ENCODE data around the gene DYNC2H1.

GRCh38 chr11:103266167-103266831 is 157.1 kb downstream of the DYNC2H1 start:
- TF ChIP-seq CTCF (IDR thresholded peaks at IDR 0.05) (no peak), POLR2AphosphoS5 (IDR thresholded peaks at IDR 0.05; ENCODE audit: low read depth, low read length) (no peak), SIN3A (IDR thresholded peaks at IDR 0.05; ENCODE audit: borderline replicate concordance, insufficient read depth, low read depth, low read length) (no peak)

Data from Panc1 (cell line).